ENCODE measurements around the gene FPR2. TPM values are rescaled to one million over a fixed set of nuclear protein-coding genes. Genes with fewer than 3 reads are reported as not detected.
A peak's percentile ranks its signal among the peaks of the same experiment; 100 is the strongest.

Gene FPR2
- total and polyA plus RNA-seq, 9 of the 15 experiments (the other 6 are each of a cell fraction or from before 2014, with no cell fraction given): 0.03 to 0.15 (median 0.07) TPM; not detected in 6

GRCh38 chr19:51796195-51796679 is 35.3 kb downstream of the FPR2 start (continued):
- TF ChIP-seq L3MBTL2 (IDR thresholded peaks at IDR 0.05): peak; percentile 54
- TF ChIP-seq PHB2 (IDR thresholded peaks at IDR 0.05; ENCODE audit: low read depth): peak; percentile 51; the same call in 1 of the 2 replicates
- TF ChIP-seq ZBTB7A (IDR thresholded peaks at IDR 0.05; ENCODE audit: borderline replicate concordance, control insufficient read depth, low read depth, low read length): no peak
- TF ChIP-seq TARDBP (IDR thresholded peaks at IDR 0.05): no peak
- TF ChIP-seq ELF2 (CRISPR knock-in tag; IDR thresholded peaks at IDR 0.05): peak; percentile 67; the same call in 1 of the 2 replicates
- TF ChIP-seq NFIC (IDR thresholded peaks at IDR 0.05): peak; percentile 81
- TF ChIP-seq BCLAF1 (IDR thresholded peaks at IDR 0.05; ENCODE audit: borderline replicate concordance in 1 of 2, control insufficient read depth in 1 of 2, low read depth in 2 of 2, low read length in 1 of 2): peak in 1 of 2 experiments; percentile 63; a peak in 1 of 4 replicates
- TF ChIP-seq SMAD4 (CRISPR knock-in tag; conservative IDR thresholded peaks at IDR 0.05): peak; percentile 92
- TF ChIP-seq PRDM10 (IDR thresholded peaks at IDR 0.05; ENCODE audit: partially characterized antibody): peak; percentile 39
- no peak for TF ChIP-seq NELFE (IDR thresholded peaks at IDR 0.05; ENCODE audit: insufficient read depth, insufficient read length)
- peak; percentile 33; the same call in 1 of the 2 replicates for TF ChIP-seq RAD51 (IDR thresholded peaks at IDR 0.05; ENCODE audit: borderline replicate concordance, low read depth)
- TF ChIP-seq TBP (optimal IDR thresholded peaks at IDR 0.05; ENCODE audit: low read depth, low read length): peak; percentile 49
- peak; percentile 57; the same call in 1 of the 2 replicates for TF ChIP-seq EP400 (IDR thresholded peaks at IDR 0.05)
- TF ChIP-seq ZNF444 (CRISPR knock-in tag; IDR thresholded peaks at IDR 0.05): no peak
- TF ChIP-seq GATAD2B (IDR thresholded peaks at IDR 0.05; ENCODE audit: borderline replicate concordance): 0 out of 2 replicates have a peak, but pooled peaks have one; percentile 49
- no peak for TF ChIP-seq CLOCK (CRISPR knock-in tag; IDR thresholded peaks at IDR 0.05; ENCODE audit: borderline replicate concordance)
- TF ChIP-seq SMARCC2 (IDR thresholded peaks at IDR 0.05; ENCODE audit: low read depth): peak; percentile 25
- TF ChIP-seq MEF2A (IDR thresholded peaks at IDR 0.05; ENCODE audit: control insufficient read depth, low read depth, low read length): no peak
- TF ChIP-seq CBFA2T3 (IDR thresholded peaks at IDR 0.05): peak; percentile 96

All from K562 (cell line).